ENCODE data around the gene NCAPH2. TPM values are rescaled to one million over a fixed set of nuclear protein-coding genes. Genes with fewer than 3 reads are reported as not detected.
A peak's percentile ranks its signal among the peaks of the same experiment; 100 is the strongest.

Gene NCAPH2
- total RNA-seq, 1 donor from 2014 or later, result 41.2 TPM

DNA sequence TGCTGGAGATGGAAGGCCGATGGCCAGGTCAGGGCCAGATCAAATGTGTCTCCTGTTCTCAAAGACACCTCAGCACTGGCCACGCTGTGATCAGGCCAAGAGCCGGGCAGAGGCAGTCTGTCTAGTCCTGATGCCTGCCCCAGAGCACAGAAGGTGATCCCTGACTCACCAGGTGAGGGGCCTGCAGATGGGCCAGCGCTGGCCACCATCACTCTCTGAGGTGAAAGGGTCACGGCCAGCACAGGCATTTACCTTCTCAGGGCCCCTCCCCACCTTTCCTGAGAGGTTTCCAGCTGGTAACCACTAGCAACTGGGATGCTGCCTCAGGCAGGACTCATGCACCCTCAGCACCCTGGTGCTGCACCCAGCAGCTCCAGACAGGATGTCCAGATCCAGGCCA is 36.1 kb upstream of the NCAPH2 start:
- peaks cover 15% of the 10 kb centered on the region for H3K4me1 ChIP-seq
- H3K9ac ChIP-seq, result no peak overlapping the region
- H3K4me2 ChIP-seq, result no peak overlapping the region
- Mint-ChIP-seq H3K4me1 (peaks cover 20% of the 10 kb centered on the region), H3K27me3 (ENCODE audit: insufficient read depth, low read depth) (peaks cover 8% of the 10 kb centered on the region), H3K36me3 (peaks cover under 1% of the 10 kb centered on the region), H3K27ac (no peak overlapping the region), H3K9me3 (no peaks in the 10 kb centered on the region), H3K4me3 (peak overlapping the region; percentile 61)
- peaks cover 65% of the 10 kb centered on the region for H3K79me2 ChIP-seq (ENCODE audit: low read depth)
- DNase-seq (ENCODE audit: low spot score), result no peak
- TF ChIP-seq, protein P1, sequence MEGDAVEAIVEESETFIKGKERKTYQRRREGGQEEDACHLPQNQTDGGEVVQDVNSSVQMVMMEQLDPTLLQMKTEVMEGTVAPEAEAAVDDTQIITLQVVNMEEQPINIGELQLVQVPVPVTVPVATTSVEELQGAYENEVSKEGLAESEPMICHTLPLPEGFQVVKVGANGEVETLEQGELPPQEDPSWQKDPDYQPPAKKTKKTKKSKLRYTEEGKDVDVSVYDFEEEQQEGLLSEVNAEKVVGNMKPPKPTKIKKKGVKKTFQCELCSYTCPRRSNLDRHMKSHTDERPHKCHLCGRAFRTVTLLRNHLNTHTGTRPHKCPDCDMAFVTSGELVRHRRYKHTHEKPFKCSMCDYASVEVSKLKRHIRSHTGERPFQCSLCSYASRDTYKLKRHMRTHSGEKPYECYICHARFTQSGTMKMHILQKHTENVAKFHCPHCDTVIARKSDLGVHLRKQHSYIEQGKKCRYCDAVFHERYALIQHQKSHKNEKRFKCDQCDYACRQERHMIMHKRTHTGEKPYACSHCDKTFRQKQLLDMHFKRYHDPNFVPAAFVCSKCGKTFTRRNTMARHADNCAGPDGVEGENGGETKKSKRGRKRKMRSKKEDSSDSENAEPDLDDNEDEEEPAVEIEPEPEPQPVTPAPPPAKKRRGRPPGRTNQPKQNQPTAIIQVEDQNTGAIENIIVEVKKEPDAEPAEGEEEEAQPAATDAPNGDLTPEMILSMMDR (IDR thresholded peaks at IDR 0.05), result no peak
- TF ChIP-seq EZH2phosphoT487 (IDR thresholded peaks at IDR 0.05) (no peak), EZH2 (IDR thresholded peaks at IDR 0.05) (no peak)
- no peak overlapping the region for H2AFZ ChIP-seq (replicated peaks)
- H3K27ac ChIP-seq, result no peak overlapping the region
- peaks cover 75% of the 10 kb centered on the region for H4K20me1 ChIP-seq (ENCODE audit: low read depth)
- no peak overlapping the region for H3K4me3 ChIP-seq
- no peaks in the 10 kb centered on the region for H3K9me3 ChIP-seq (ENCODE audit: low read depth)
- no peaks in the 10 kb centered on the region for H3F3A ChIP-seq (ENCODE audit: low read depth)
- H3K36me3 ChIP-seq, result no peaks in the 10 kb centered on the region
- no peaks in the 10 kb centered on the region for H3K27me3 ChIP-seq

- Histone ChIP-seq H3K4me3 (no peak overlapping the region), H3K4me2 (peak overlapping the region; percentile 99)
- TF ChIP-seq EZH2 (IDR thresholded peaks at IDR 0.05), result no peak
- TF ChIP-seq, protein P1 (IDR thresholded peaks at IDR 0.05), result peak; percentile 40
These were observed 34.9 kb upstream of the NCAPH2 start for GRCh38 chr22:50473088-50473487.

GRCh38 chr22:50473855-50474671 is 34.0 kb upstream of the NCAPH2 start:
- peak overlapping the region; percentile 28 for H3K27ac Mint-ChIP-seq
- Histone ChIP-seq H3K9ac (peak overlapping the region; percentile 88), H4K20me1 (ENCODE audit: low read depth) (peaks cover 55% of the 10 kb centered on the region), H3K27ac (no peak overlapping the region), H3K27me3 (peaks cover 5% of the 10 kb centered on the region), H3K79me2 (ENCODE audit: low read depth) (peaks cover 56% of the 10 kb centered on the region), H3K4me1 (peaks cover 15% of the 10 kb centered on the region), H2AFZ (replicated peaks) (no peak overlapping the region), H3F3A (ENCODE audit: low read depth) (no peaks in the 10 kb centered on the region), H3K4me3 (peak overlapping the region; percentile 91), H3K36me3 (no peaks in the 10 kb centered on the region), H3K4me2 (peak overlapping the region; percentile 99), H3K9me3 (ENCODE audit: low read depth) (no peaks in the 10 kb centered on the region)
- peaks cover 19% of the 10 kb centered on the region for H3K27me3 Mint-ChIP-seq (ENCODE audit: insufficient read depth, low read depth)
- peak; percentile 60 for DNase-seq (ENCODE audit: low spot score)
- peaks cover 20% of the 10 kb centered on the region for H3K4me1 Mint-ChIP-seq
- H3K36me3 Mint-ChIP-seq, result no peaks in the 10 kb centered on the region
- no peaks in the 10 kb centered on the region for H3K9me3 Mint-ChIP-seq
- peak overlapping the region; percentile 87 for H3K4me3 Mint-ChIP-seq
- TF ChIP-seq EZH2phosphoT487 (IDR thresholded peaks at IDR 0.05), result no peak
- TF ChIP-seq EZH2 (IDR thresholded peaks at IDR 0.05), result no peak
- TF ChIP-seq, protein P1 (IDR thresholded peaks at IDR 0.05), result no peak

More at GRCh38 chr22:50473088-50473487, 34.9 kb upstream of the NCAPH2 start:
- Histone ChIP-seq H3F3A (ENCODE audit: low read depth) (no peaks in the 10 kb centered on the region), H3K27ac (no peak overlapping the region), H2AFZ (replicated peaks) (no peak overlapping the region), H3K9me3 (ENCODE audit: low read depth) (no peaks in the 10 kb centered on the region), H4K20me1 (ENCODE audit: low read depth) (peaks cover 65% of the 10 kb centered on the region), H3K36me3 (no peaks in the 10 kb centered on the region), H3K9ac (no peak overlapping the region), H3K27me3 (no peaks in the 10 kb centered on the region), H3K4me1 (peaks cover 15% of the 10 kb centered on the region), H3K79me2 (ENCODE audit: low read depth) (peaks cover 65% of the 10 kb centered on the region)
- Mint-ChIP-seq H3K4me1 (peaks cover 20% of the 10 kb centered on the region), H3K4me3 (peak overlapping the region; percentile 87), H3K9me3 (no peaks in the 10 kb centered on the region), H3K27me3 (ENCODE audit: insufficient read depth, low read depth) (peaks cover 12% of the 10 kb centered on the region), H3K27ac (peak overlapping the region; percentile 77), H3K36me3 (no peaks in the 10 kb centered on the region)
- DNase-seq (ENCODE audit: low spot score), result peak; percentile 38

All from neural progenitor cell (in vitro differentiated cells).